Transverse colon (tissue), 4 donors: Measurements from ENCODE around the gene ITLN2.
"Not testable (repeated sequence)": the region's sequence is repeated elsewhere in the genome, so short reads cannot be mapped to it uniquely, and the experiment has no call there.

Source experiments
- CTCF ChIP-seq, 5 experiments: fragments of 200-600 bp in 3 of 5; fragments of 450-650 bp in 2 of 5; sonication (generic) in 3 of 5; IDR thresholded peaks; 1 replicate in 2 of 5; 2 replicates in 3 of 5; pipeline ENCODE4 v1.5.1; 2016 to 2017; ENCODE audit warnings: antibody characterized with exemption in 5 of 5, inconsistent platforms in 3 of 5, mild to moderate bottlenecking in 2 of 5, moderate library complexity in 1 of 5
- POLR2AphosphoS5 ChIP-seq, 3 donors: sonication (generic); formaldehyde crosslinking; IDR thresholded peaks; one replicate each; pipeline ENCODE4 v1.6.1; 2016; ENCODE audit warnings: antibody characterized with exemption in 3 of 3

GRCh38 chr1:160913229-160913628, 41.4 kb downstream of the ITLN2 start:
- not testable (repeated sequence) for TF ChIP-seq CTCF, POLR2AphosphoS5 (IDR thresholded peaks at IDR 0.05)
